ENCODE results near the gene VPS4B.

DNA sequence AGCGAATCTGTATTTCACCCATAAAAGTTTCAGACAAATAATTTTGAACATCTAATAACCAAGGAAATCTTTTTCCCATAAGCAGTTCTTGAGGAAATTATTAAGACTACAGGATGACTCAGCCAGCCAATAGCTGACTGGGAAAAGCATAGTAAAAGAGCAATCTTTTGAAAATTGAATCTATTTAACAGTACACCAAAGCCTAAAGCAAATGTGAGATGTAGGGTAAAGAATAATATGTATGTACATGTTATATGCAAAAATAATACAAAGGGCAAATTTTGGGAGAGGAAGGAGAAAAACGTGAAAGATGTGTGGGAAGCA is 42.7 kb downstream of the VPS4B start:
- TF ChIP-seq, protein P1, sequence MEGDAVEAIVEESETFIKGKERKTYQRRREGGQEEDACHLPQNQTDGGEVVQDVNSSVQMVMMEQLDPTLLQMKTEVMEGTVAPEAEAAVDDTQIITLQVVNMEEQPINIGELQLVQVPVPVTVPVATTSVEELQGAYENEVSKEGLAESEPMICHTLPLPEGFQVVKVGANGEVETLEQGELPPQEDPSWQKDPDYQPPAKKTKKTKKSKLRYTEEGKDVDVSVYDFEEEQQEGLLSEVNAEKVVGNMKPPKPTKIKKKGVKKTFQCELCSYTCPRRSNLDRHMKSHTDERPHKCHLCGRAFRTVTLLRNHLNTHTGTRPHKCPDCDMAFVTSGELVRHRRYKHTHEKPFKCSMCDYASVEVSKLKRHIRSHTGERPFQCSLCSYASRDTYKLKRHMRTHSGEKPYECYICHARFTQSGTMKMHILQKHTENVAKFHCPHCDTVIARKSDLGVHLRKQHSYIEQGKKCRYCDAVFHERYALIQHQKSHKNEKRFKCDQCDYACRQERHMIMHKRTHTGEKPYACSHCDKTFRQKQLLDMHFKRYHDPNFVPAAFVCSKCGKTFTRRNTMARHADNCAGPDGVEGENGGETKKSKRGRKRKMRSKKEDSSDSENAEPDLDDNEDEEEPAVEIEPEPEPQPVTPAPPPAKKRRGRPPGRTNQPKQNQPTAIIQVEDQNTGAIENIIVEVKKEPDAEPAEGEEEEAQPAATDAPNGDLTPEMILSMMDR (IDR thresholded peaks at IDR 0.05), result no peak
- TF ChIP-seq CHD2 (IDR thresholded peaks at IDR 0.05; ENCODE audit: low read length, partially characterized antibody) (no peak), JUN (IDR thresholded peaks at IDR 0.05) (no peak), POLR2A (IDR thresholded peaks at IDR 0.05; ENCODE audit: low read length) (no peak), HDAC2 (IDR thresholded peaks at IDR 0.05) (no peak), RARB (CRISPR knock-in tag; IDR thresholded peaks at IDR 0.05) (no peak), CEBPB (IDR thresholded peaks at IDR 0.05) (no peak), FOSL2 (IDR thresholded peaks at IDR 0.05) (no peak), FOSL2 (CRISPR knock-in tag; IDR thresholded peaks at IDR 0.05) (no peak), EHMT2 (IDR thresholded peaks at IDR 0.05; ENCODE audit: low read depth) (no peak), EP300 (IDR thresholded peaks at IDR 0.05) (no peak), KDM5A (IDR thresholded peaks at IDR 0.05) (no peak)
- TF ChIP-seq, protein P2, sequence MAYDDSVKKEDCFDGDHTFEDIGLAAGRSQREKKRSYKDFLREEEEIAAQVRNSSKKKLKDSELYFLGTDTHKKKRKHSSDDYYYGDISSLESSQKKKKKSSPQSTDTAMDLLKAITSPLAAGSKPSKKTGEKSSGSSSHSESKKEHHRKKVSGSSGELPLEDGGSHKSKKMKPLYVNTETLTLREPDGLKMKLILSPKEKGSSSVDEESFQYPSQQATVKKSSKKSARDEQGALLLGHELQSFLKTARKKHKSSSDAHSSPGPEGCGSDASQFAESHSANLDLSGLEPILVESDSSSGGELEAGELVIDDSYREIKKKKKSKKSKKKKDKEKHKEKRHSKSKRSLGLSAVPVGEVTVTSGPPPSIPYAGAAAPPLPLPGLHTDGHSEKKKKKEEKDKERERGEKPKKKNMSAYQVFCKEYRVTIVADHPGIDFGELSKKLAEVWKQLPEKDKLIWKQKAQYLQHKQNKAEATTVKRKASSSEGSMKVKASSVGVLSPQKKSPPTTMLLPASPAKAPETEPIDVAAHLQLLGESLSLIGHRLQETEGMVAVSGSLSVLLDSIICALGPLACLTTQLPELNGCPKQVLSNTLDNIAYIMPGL (CRISPR knock-in tag; IDR thresholded peaks at IDR 0.05; ENCODE audit: borderline replicate concordance), result no peak
- TF ChIP-seq, protein P3, sequence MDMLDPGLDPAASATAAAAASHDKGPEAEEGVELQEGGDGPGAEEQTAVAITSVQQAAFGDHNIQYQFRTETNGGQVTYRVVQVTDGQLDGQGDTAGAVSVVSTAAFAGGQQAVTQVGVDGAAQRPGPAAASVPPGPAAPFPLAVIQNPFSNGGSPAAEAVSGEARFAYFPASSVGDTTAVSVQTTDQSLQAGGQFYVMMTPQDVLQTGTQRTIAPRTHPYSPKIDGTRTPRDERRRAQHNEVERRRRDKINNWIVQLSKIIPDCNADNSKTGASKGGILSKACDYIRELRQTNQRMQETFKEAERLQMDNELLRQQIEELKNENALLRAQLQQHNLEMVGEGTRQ (IDR thresholded peaks at IDR 0.05), result no peak
- TF ChIP-seq, protein P4, sequence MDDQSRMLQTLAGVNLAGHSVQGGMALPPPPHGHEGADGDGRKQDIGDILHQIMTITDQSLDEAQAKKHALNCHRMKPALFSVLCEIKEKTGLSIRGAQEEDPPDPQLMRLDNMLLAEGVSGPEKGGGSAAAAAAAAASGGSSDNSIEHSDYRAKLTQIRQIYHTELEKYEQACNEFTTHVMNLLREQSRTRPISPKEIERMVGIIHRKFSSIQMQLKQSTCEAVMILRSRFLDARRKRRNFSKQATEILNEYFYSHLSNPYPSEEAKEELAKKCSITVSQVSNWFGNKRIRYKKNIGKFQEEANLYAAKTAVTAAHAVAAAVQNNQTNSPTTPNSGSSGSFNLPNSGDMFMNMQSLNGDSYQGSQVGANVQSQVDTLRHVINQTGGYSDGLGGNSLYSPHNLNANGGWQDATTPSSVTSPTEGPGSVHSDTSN (IDR thresholded peaks at IDR 0.05), result no peak
